ENCODE results near the gene ZNF81. TPM values are rescaled to one million over a fixed set of nuclear protein-coding genes. Genes with fewer than 3 reads are reported as not detected.

Gene ZNF81
- total RNA-seq, 1 experiment from 2014 or later, result 4.8 TPM

DNA sequence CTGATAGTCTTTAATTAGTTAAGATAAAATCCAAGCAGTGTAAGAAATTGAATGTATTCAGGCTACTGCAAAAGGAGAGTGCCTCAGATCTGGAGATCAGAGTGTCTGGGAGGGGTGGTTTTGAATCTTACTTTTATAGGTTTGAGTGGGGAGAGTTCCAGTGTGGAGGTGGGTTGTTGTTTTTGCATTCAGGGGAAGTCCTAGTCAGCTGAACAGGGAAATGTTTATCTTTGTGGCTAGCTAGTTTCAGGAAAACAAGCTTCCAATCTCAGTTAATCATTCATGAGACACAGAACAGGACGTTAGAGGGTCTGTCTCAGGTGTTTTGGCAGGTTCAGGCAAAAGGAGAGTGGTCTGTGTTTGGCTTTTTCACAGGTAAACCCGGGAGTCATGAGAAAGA is 26.0 kb downstream of the ZNF81 start:
- BruUV-seq (replicated peaks), result no TSS peak
- Histone ChIP-seq H3K9me3 (ENCODE audit: control insufficient read depth in 1 of 2, insufficient read depth in 1 of 2, low read depth in 1 of 2, low read length in 2 of 2) (no peaks in the 10 kb centered on the region), H3K9me2 (ENCODE audit: insufficient read depth) (no peaks in the 10 kb centered on the region), H3K36me3 (ENCODE audit: control insufficient read depth in 1 of 2, insufficient read depth in 2 of 2, low read length in 2 of 2) (no peaks in the 10 kb centered on the region), H3K27ac (ENCODE audit: low read depth, low read length) (no peak overlapping the region), H4K20me1 (ENCODE audit: insufficient read depth) (no peaks in the 10 kb centered on the region), H2AFZ (ENCODE audit: low read depth, low read length, poor library complexity, severe bottlenecking) (no peak overlapping the region), H3K4me2 (ENCODE audit: low read length) (no peak overlapping the region), H3K79me2 (ENCODE audit: insufficient read depth, low read length) (no peaks in the 10 kb centered on the region), H3K27me3 (ENCODE audit: insufficient read depth, low read length) (no peaks in the 10 kb centered on the region), H3K4me3 (replicated peaks in 1 of 2; ENCODE audit: low read depth in 1 of 2, low read length in 2 of 2) (no peak overlapping the region), H3K4me1 (ENCODE audit: control insufficient read depth in 1 of 2, insufficient read depth in 2 of 2, low read length in 2 of 2) (peaks cover 0 to 7% of the 10 kb centered on the region in 2 experiments; a peak in 1 of 4 replicates), H3K9ac (ENCODE audit: low read length) (no peak overlapping the region)
- ChIA-PET RAD21 (ENCODE audit: low non-redundant PET in 1 of 2, low total read pairs in 2 of 2, uncharacterized antibody in 2 of 2, unreplicated experiment in 2 of 2) (no interaction called here), POLR2A (no interaction called here), CTCF (no interaction called here)
- ATAC-seq (no peak), DNase-seq (ENCODE audit: low read depth, low spot score) (no peak)
- intact Hi-C loops (cut with micrococcal nuclease), result no loop called here
- TF ChIP-seq TCF7L2 (IDR thresholded peaks at IDR 0.05; ENCODE audit: borderline replicate concordance, extremely low read depth, insufficient read depth, insufficient read length) (no peak), EZH2 (IDR thresholded peaks at IDR 0.05) (no peak), EZH2phosphoT487 (IDR thresholded peaks at IDR 0.05; ENCODE audit: borderline replicate concordance) (no peak), ZNF274 (IDR thresholded peaks at IDR 0.05; ENCODE audit: low read depth, low read length) (no peak)
- TF ChIP-seq, protein P1, sequence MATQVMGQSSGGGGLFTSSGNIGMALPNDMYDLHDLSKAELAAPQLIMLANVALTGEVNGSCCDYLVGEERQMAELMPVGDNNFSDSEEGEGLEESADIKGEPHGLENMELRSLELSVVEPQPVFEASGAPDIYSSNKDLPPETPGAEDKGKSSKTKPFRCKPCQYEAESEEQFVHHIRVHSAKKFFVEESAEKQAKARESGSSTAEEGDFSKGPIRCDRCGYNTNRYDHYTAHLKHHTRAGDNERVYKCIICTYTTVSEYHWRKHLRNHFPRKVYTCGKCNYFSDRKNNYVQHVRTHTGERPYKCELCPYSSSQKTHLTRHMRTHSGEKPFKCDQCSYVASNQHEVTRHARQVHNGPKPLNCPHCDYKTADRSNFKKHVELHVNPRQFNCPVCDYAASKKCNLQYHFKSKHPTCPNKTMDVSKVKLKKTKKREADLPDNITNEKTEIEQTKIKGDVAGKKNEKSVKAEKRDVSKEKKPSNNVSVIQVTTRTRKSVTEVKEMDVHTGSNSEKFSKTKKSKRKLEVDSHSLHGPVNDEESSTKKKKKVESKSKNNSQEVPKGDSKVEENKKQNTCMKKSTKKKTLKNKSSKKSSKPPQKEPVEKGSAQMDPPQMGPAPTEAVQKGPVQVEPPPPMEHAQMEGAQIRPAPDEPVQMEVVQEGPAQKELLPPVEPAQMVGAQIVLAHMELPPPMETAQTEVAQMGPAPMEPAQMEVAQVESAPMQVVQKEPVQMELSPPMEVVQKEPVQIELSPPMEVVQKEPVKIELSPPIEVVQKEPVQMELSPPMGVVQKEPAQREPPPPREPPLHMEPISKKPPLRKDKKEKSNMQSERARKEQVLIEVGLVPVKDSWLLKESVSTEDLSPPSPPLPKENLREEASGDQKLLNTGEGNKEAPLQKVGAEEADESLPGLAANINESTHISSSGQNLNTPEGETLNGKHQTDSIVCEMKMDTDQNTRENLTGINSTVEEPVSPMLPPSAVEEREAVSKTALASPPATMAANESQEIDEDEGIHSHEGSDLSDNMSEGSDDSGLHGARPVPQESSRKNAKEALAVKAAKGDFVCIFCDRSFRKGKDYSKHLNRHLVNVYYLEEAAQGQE (IDR thresholded peaks at IDR 0.05; ENCODE audit: low read depth), result no peak
- TF ChIP-seq, protein P2, sequence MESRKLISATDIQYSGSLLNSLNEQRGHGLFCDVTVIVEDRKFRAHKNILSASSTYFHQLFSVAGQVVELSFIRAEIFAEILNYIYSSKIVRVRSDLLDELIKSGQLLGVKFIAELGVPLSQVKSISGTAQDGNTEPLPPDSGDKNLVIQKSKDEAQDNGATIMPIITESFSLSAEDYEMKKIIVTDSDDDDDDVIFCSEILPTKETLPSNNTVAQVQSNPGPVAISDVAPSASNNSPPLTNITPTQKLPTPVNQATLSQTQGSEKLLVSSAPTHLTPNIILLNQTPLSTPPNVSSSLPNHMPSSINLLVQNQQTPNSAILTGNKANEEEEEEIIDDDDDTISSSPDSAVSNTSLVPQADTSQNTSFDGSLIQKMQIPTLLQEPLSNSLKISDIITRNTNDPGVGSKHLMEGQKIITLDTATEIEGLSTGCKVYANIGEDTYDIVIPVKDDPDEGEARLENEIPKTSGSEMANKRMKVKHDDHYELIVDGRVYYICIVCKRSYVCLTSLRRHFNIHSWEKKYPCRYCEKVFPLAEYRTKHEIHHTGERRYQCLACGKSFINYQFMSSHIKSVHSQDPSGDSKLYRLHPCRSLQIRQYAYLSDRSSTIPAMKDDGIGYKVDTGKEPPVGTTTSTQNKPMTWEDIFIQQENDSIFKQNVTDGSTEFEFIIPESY (IDR thresholded peaks at IDR 0.05; ENCODE audit: extremely low read depth, insufficient replicate concordance, low read length), result no peak
- TF ChIP-seq, protein P3, sequence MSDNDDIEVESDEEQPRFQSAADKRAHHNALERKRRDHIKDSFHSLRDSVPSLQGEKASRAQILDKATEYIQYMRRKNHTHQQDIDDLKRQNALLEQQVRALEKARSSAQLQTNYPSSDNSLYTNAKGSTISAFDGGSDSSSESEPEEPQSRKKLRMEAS (IDR thresholded peaks at IDR 0.05), result no peak

Measured in HCT116 (cell line).